DOHH2 (cell line): ENCODE results near the gene PARP3.

Experiments
- EZH2phosphoT487 ChIP-seq: fragments of 200-600 bp; sonication (generic); IDR thresholded peaks from 2 replicates; pipeline ENCODE4 v1.6.1; 2017; ENCODE audit warnings: borderline replicate concordance, mild to moderate bottlenecking, antibody characterized with exemption, low read length, moderate library complexity, mixed read lengths
- TF ChIP-seq, protein P1 (sequence below): fragments of 200-600 bp; sonication (generic); IDR thresholded peaks from one replicate; pipeline ENCODE4 v1.5.1; 2014; ENCODE audit warnings: antibody characterized with exemption, mild to moderate bottlenecking, low read depth, low read length; ENCODE audit not compliant: poor library complexity, severe bottlenecking

DNA sequence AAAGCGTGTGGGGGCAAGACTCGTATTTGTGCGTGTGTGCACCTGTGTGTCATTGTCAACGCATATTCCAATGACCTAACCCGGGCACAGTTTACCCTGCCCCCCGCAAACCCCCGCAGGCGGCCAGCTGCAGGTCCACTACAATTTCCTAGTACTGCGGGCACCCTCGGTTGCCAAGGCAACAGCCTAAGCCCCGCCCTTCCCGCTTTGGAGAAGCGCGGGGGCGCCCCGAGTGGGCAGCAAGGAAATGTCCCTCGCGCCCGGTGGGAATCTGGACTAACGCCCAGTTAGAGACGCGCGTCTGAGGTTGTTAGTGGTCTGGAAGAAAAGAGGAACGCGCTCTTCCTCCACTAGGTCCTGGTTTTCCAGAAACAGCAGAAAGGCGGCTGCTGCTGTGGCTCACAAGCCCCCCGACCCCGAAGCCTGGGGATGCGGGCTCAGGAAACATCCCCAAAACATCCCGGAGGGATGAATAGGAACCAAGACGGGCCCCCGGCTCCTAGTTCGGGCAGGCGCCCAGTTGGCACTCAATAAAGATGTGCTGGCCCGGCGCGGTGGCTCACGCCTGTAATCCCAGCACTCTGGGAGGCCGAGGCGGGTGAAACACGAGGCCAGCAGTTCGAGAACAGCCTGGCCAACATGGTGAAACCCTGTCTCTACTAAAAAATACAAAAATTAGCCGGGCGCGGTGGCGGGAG is 33.8 kb downstream of the PARP3 start:
- TF ChIP-seq, protein P1, sequence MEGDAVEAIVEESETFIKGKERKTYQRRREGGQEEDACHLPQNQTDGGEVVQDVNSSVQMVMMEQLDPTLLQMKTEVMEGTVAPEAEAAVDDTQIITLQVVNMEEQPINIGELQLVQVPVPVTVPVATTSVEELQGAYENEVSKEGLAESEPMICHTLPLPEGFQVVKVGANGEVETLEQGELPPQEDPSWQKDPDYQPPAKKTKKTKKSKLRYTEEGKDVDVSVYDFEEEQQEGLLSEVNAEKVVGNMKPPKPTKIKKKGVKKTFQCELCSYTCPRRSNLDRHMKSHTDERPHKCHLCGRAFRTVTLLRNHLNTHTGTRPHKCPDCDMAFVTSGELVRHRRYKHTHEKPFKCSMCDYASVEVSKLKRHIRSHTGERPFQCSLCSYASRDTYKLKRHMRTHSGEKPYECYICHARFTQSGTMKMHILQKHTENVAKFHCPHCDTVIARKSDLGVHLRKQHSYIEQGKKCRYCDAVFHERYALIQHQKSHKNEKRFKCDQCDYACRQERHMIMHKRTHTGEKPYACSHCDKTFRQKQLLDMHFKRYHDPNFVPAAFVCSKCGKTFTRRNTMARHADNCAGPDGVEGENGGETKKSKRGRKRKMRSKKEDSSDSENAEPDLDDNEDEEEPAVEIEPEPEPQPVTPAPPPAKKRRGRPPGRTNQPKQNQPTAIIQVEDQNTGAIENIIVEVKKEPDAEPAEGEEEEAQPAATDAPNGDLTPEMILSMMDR, result peak; percentile 14
- no peak for TF ChIP-seq EZH2phosphoT487
